ENCODE data around the gene EFNB1. TPM values are rescaled to one million over a fixed set of nuclear protein-coding genes. Genes with fewer than 3 reads are reported as not detected.

EFNB1 gene
- total and polyA plus RNA-seq, 9 donors: 9.3 to 47.5 (median 26.2) TPM

- no peak for TF ChIP-seq CTCF (IDR thresholded peaks at IDR 0.05)
- no peak for TF ChIP-seq EP300 (IDR thresholded peaks at IDR 0.05)
- TF ChIP-seq POLR2A (IDR thresholded peaks at IDR 0.05): no peak
- Histone ChIP-seq H3K27me3 (no peaks in the 10 kb centered on the region), H3K4me3 (no peak overlapping the region), H3K36me3 (no peaks in the 10 kb centered on the region), H3K9me3 (no peaks in the 10 kb centered on the region), H3K27ac (no peak overlapping the region), H3K4me1 (ENCODE audit: insufficient read depth) (no peaks in the 10 kb centered on the region)
- intact Hi-C loops (cut with DNase I): no loop called here
- WGBS, 3 donors: 73 to 76% (median 75%) methylated on average over 3 to 5 of the region's 5 CpGs
- DNase-seq: no peak
Measured at GRCh38 chrX:68844581-68844980, 15.8 kb downstream of the EFNB1 start.

- Histone ChIP-seq H3K27ac (no peak overlapping the region), H3K9me3 (no peaks in the 10 kb centered on the region), H3K36me3 (no peaks in the 10 kb centered on the region), H3K4me1 (ENCODE audit: insufficient read depth) (no peaks in the 10 kb centered on the region), H3K4me3 (no peak overlapping the region), H3K27me3 (no peaks in the 10 kb centered on the region)
- no peak for DNase-seq
- intact Hi-C loops (cut with DNase I): no loop called here
- TF ChIP-seq EP300 (IDR thresholded peaks at IDR 0.05): no peak
- no peak for TF ChIP-seq POLR2A (IDR thresholded peaks at IDR 0.05)
- no peak for TF ChIP-seq CTCF (IDR thresholded peaks at IDR 0.05)
- WGBS, 3 donors: 38 to 46% (median 45%) methylated on average over 6 of the region's 6 CpGs
Measured at GRCh38 chrX:68846536-68846935, 17.7 kb downstream of the EFNB1 start.

GRCh38 chrX:68847172-68847571 lies 18.4 kb downstream of the EFNB1 start:
- Histone ChIP-seq H3K9me3 (no peaks in the 10 kb centered on the region), H3K4me1 (ENCODE audit: insufficient read depth) (no peaks in the 10 kb centered on the region), H3K27me3 (no peaks in the 10 kb centered on the region), H3K4me3 (no peak overlapping the region), H3K27ac (no peak overlapping the region), H3K36me3 (no peaks in the 10 kb centered on the region)
- no peak for DNase-seq
- intact Hi-C loops (cut with DNase I): no loop called here
- 65 to 72% (median 67%) methylated on average over 4 of the region's 4 CpGs for WGBS, 3 donors
- TF ChIP-seq EP300 (IDR thresholded peaks at IDR 0.05) (no peak), CTCF (IDR thresholded peaks at IDR 0.05) (no peak), POLR2A (IDR thresholded peaks at IDR 0.05) (no peak)

- Histone ChIP-seq H3K9me3 (no peaks in the 10 kb centered on the region), H3K27me3 (no peaks in the 10 kb centered on the region), H3K27ac (no peak overlapping the region), H3K36me3 (no peaks in the 10 kb centered on the region), H3K4me1 (ENCODE audit: insufficient read depth) (no peaks in the 10 kb centered on the region), H3K4me3 (no peak overlapping the region)
- intact Hi-C loops (cut with DNase I): no loop called here
- TF ChIP-seq EP300 (IDR thresholded peaks at IDR 0.05): no peak
- no peak for TF ChIP-seq CTCF (IDR thresholded peaks at IDR 0.05)
- 70 to 78% (median 72%) methylated on average over 8 of the region's 8 CpGs for WGBS, 3 donors
- DNase-seq: no peak
Measured at GRCh38 chrX:68848189-68848940, 19.5 kb downstream of the EFNB1 start.

Measured in ovary (tissue), 9 donors.